Measurements from ENCODE around the gene SLX4IP. TPM values are rescaled to one million over a fixed set of nuclear protein-coding genes. Genes with fewer than 3 reads are reported as not detected.

SLX4IP gene
- total RNA-seq, 1 experiment from 2014 or later, result 11.1 TPM

GRCh38 chr20:10648651-10649050, 213.5 kb downstream of the SLX4IP start:
- Histone ChIP-seq H3K27me3 (ENCODE audit: insufficient read depth, low read length) (no peaks in the 10 kb centered on the region), H3K4me1 (ENCODE audit: control insufficient read depth in 1 of 2, insufficient read depth in 2 of 2, low read length in 2 of 2) (no peaks in the 10 kb centered on the region), H3K4me3 (replicated peaks in 1 of 2; ENCODE audit: low read depth in 1 of 2, low read length in 2 of 2) (no peak overlapping the region), H4K20me1 (ENCODE audit: insufficient read depth) (no peaks in the 10 kb centered on the region), H3K9me2 (ENCODE audit: insufficient read depth) (no peaks in the 10 kb centered on the region), H3K9ac (ENCODE audit: low read length) (no peak overlapping the region), H3K27ac (ENCODE audit: low read depth, low read length) (no peak overlapping the region), H3K36me3 (ENCODE audit: control insufficient read depth in 1 of 2, insufficient read depth in 2 of 2, low read length in 2 of 2) (peaks cover 34 to 88% of the 10 kb centered on the region in 2 experiments; a peak in 3 of 4 replicates), H3K79me2 (ENCODE audit: insufficient read depth, low read length) (no peaks in the 10 kb centered on the region), H3K9me3 (ENCODE audit: control insufficient read depth in 1 of 2, insufficient read depth in 1 of 2, low read depth in 1 of 2, low read length in 2 of 2) (no peaks in the 10 kb centered on the region), H3K4me2 (ENCODE audit: low read length) (no peak overlapping the region), H2AFZ (ENCODE audit: low read depth, low read length, poor library complexity, severe bottlenecking) (no peak overlapping the region)
- ChIA-PET RAD21 (ENCODE audit: low non-redundant PET in 1 of 2, low total read pairs in 2 of 2, uncharacterized antibody in 2 of 2, unreplicated experiment in 2 of 2) (no interaction called here), POLR2A (no interaction called here), CTCF (no interaction called here)
- intact Hi-C loops (cut with micrococcal nuclease), result loop anchor here (10.0 kb wide), 1 partner anchor 94 kb away; no protein-coding TSS in a partner anchor
- no peak for DNase-seq (ENCODE audit: low read depth, low spot score)
- BruUV-seq (replicated peaks), result no TSS peak
- ATAC-seq, result no peak
- TF ChIP-seq CTCF (IDR thresholded peaks at IDR 0.05 in 2 of 3, conservative IDR thresholded peaks at IDR 0.05 in 1 of 3; ENCODE audit: borderline replicate concordance in 1 of 3, insufficient read depth in 1 of 3, low read depth in 2 of 3, low read length in 2 of 3) (no peak), POLR2A (IDR thresholded peaks at IDR 0.05; ENCODE audit: borderline replicate concordance, extremely low read depth, insufficient read depth, insufficient read length) (no peak), FOSL1 (IDR thresholded peaks at IDR 0.05; ENCODE audit: low read depth) (no peak), RAD21 (IDR thresholded peaks at IDR 0.05; ENCODE audit: low read depth) (no peak), POLR2AphosphoS5 (IDR thresholded peaks at IDR 0.05; ENCODE audit: low read depth, low read length) (no peak), CEBPB (IDR thresholded peaks at IDR 0.05; ENCODE audit: low read depth) (no peak), ELF1 (IDR thresholded peaks at IDR 0.05; ENCODE audit: borderline replicate concordance, low read depth) (no peak), SRF (IDR thresholded peaks at IDR 0.05; ENCODE audit: low read depth) (no peak), JUND (IDR thresholded peaks at IDR 0.05) (no peak), CBX3 (IDR thresholded peaks at IDR 0.05; ENCODE audit: low read depth) (no peak), EZH2phosphoT487 (IDR thresholded peaks at IDR 0.05; ENCODE audit: borderline replicate concordance) (no peak), EGR1 (IDR thresholded peaks at IDR 0.05; ENCODE audit: low read depth) (no peak)
- TF ChIP-seq, protein P1, sequence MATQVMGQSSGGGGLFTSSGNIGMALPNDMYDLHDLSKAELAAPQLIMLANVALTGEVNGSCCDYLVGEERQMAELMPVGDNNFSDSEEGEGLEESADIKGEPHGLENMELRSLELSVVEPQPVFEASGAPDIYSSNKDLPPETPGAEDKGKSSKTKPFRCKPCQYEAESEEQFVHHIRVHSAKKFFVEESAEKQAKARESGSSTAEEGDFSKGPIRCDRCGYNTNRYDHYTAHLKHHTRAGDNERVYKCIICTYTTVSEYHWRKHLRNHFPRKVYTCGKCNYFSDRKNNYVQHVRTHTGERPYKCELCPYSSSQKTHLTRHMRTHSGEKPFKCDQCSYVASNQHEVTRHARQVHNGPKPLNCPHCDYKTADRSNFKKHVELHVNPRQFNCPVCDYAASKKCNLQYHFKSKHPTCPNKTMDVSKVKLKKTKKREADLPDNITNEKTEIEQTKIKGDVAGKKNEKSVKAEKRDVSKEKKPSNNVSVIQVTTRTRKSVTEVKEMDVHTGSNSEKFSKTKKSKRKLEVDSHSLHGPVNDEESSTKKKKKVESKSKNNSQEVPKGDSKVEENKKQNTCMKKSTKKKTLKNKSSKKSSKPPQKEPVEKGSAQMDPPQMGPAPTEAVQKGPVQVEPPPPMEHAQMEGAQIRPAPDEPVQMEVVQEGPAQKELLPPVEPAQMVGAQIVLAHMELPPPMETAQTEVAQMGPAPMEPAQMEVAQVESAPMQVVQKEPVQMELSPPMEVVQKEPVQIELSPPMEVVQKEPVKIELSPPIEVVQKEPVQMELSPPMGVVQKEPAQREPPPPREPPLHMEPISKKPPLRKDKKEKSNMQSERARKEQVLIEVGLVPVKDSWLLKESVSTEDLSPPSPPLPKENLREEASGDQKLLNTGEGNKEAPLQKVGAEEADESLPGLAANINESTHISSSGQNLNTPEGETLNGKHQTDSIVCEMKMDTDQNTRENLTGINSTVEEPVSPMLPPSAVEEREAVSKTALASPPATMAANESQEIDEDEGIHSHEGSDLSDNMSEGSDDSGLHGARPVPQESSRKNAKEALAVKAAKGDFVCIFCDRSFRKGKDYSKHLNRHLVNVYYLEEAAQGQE (IDR thresholded peaks at IDR 0.05; ENCODE audit: low read depth), result no peak

All from HCT116 (cell line).